Gastroesophageal sphincter (tissue), 4 donors: ENCODE results near the gene RAP1GAP. TPM values are rescaled to one million over a fixed set of nuclear protein-coding genes. Genes with fewer than 3 reads are reported as not detected.

Experiments
- ATAC-seq: fragments of 150-250 bp; one replicate; pipeline ENCODE4 v1.9.1; 2016; ENCODE audit warnings: mild to moderate bottlenecking, moderate library complexity
- H3K27ac ChIP-seq, 4 donors: fragments of 200-600 bp; sonication (generic) in 3 of 4; 1 replicate in 3 of 4; 2 replicates in 1 of 4; pipeline ENCODE4 v1.5.1; 2016 to 2019
- H3K27me3 ChIP-seq: fragments of 200-600 bp; sonication (generic); one replicate; pipeline ENCODE4 v1.5.1; 2019
- H3K36me3 ChIP-seq, 2 donors: fragments of 200-600 bp; sonication (generic); one replicate each; pipeline ENCODE4 v1.5.1; 2019; ENCODE audit warnings: control low read depth in 1 of 2
- H3K4me1 ChIP-seq, 3 donors: fragments of 200-600 bp; sonication (generic); 1 replicate in 2 of 3; 2 replicates in 1 of 3; pipeline ENCODE4 v1.5.1; 2016 to 2019; ENCODE audit warnings: control low read depth in 2 of 3
- H3K4me3 ChIP-seq, 2 donors: fragments of 200-600 bp; sonication (generic); one replicate each; pipeline ENCODE4 v1.5.1; 2019; ENCODE audit warnings: mild to moderate bottlenecking in 1 of 2, moderate library complexity in 1 of 2
- H3K9me3 ChIP-seq, 3 donors: fragments of 200-600 bp; sonication (generic); one replicate each; pipeline ENCODE4 v1.5.1; 2017 to 2019; ENCODE audit warnings: control low read depth in 2 of 3
- CTCF ChIP-seq, 4 experiments: fragments of 200-600 bp in 2 of 4; fragments of 450-650 bp in 2 of 4; sonication (generic) in 1 of 4; IDR thresholded peaks; one replicate each; pipeline ENCODE4 v1.5.1; 2017 to 2019; ENCODE audit warnings: antibody characterized with exemption in 4 of 4, mild to moderate bottlenecking in 2 of 4, moderate library complexity in 2 of 4
- EP300 ChIP-seq: sonication (generic); formaldehyde crosslinking; IDR thresholded peaks from one replicate; pipeline ENCODE4 v1.6.1; 2017; ENCODE audit warnings: antibody characterized with exemption, mild to moderate bottlenecking
- POLR2A ChIP-seq, 2 donors: fragments of 450-650 bp; IDR thresholded peaks; one replicate each; pipeline ENCODE4 v1.6.1; 2017; ENCODE audit warnings: antibody characterized with exemption in 2 of 2, mild to moderate bottlenecking in 2 of 2, moderate library complexity in 1 of 2
- POLR2AphosphoS5 ChIP-seq: sonication (generic); formaldehyde crosslinking; IDR thresholded peaks from one replicate; pipeline ENCODE4 v1.6.1; 2017; ENCODE audit warnings: antibody characterized with exemption
- WGBS, 2 donors: methylation state at CpG; one replicate each; pipeline ENCODE4 v1.1.5; 2018; ENCODE audit warnings: low coverage in 1 of 2; 5-methylcytosine and 5-hydroxymethylcytosine counted together
- total RNA-seq, 4 donors: library from RNA; depleted of rRNA; stranded (reverse); fragments of >200 nt; gene quantifications; one replicate each; pipeline ENCODE4 v1.1.0, GENCODE V29; 2016

The RAP1GAP gene
- total RNA-seq, 4 donors from 2014 or later, result 0.12 to 2.3 TPM; not detected in 2

GRCh38 chr1:21624571-21625389 is 44.4 kb downstream of the RAP1GAP start:
- no peak for ATAC-seq
- Histone ChIP-seq H3K27ac (no peak overlapping the region), H3K9me3 (no peaks in the 10 kb centered on the region), H3K4me3 (no peak overlapping the region), H3K27me3 (peaks cover 56% of the 10 kb centered on the region), H3K36me3 (no peaks in the 10 kb centered on the region), H3K4me1 (peaks cover 0 to 8% (median 0%) of the 10 kb centered on the region in 3 donors)
- TF ChIP-seq POLR2AphosphoS5, result no peak
- 80 to 81% methylated on average over 2 to 3 of the region's 11 CpGs for WGBS, 2 donors

GRCh38 chr1:21623410-21623961 is 45.7 kb downstream of the RAP1GAP start:
- H3K36me3 ChIP-seq, result no peaks in the 10 kb centered on the region
- no peak for ATAC-seq
- TF ChIP-seq POLR2A (IDR thresholded peaks at IDR 0.05) (no peak), EP300 (no peak), POLR2AphosphoS5 (no peak), CTCF (IDR thresholded peaks at IDR 0.05) (no peak)
- peaks cover 0 to 8% (median 0%) of the 10 kb centered on the region in 3 donors for H3K4me1 ChIP-seq
- no CpG with 5 or more reads among the region's 10 CpGs for WGBS, 2 donors
- H3K4me3 ChIP-seq, result no peak overlapping the region
- H3K27me3 ChIP-seq, result peaks cover 43% of the 10 kb centered on the region
- H3K27ac ChIP-seq, result no peak overlapping the region
- H3K9me3 ChIP-seq, result no peaks in the 10 kb centered on the region

- H3K27ac ChIP-seq, result no peak overlapping the region
- peaks cover 0 to 8% (median 0%) of the 10 kb centered on the region in 3 donors for H3K4me1 ChIP-seq
- TF ChIP-seq POLR2A (IDR thresholded peaks at IDR 0.05) (no peak), EP300 (no peak), CTCF (IDR thresholded peaks at IDR 0.05) (no peak)
- 29% methylated on average over 2 of the region's 62 CpGs; no CpG with 5 or more reads in 1 of the 2 donors for WGBS, 2 donors
- no peaks in the 10 kb centered on the region for H3K36me3 ChIP-seq
- peak; percentile 45 for ATAC-seq
- peak overlapping the region in 1 of 2 donors; percentile 38 for H3K4me3 ChIP-seq
- H3K9me3 ChIP-seq, result no peaks in the 10 kb centered on the region
- peaks cover 38% of the 10 kb centered on the region for H3K27me3 ChIP-seq
These were observed 46.5 kb downstream of the RAP1GAP start for GRCh38 chr1:21622466-21623315.

- peaks cover 35% of the 10 kb centered on the region for H3K27me3 ChIP-seq
- TF ChIP-seq CTCF (IDR thresholded peaks at IDR 0.05) (no peak), EP300 (no peak), POLR2AphosphoS5 (no peak), POLR2A (IDR thresholded peaks at IDR 0.05) (no peak)
- no peak for ATAC-seq
These were observed 47.3 kb downstream of the RAP1GAP start for GRCh38 chr1:21621761-21622436.

GRCh38 chr1:21621051-21621450 is 48.1 kb downstream of the RAP1GAP start:
- Histone ChIP-seq H3K4me3 (no peak overlapping the region), H3K9me3 (no peaks in the 10 kb centered on the region), H3K4me1 (peaks cover 0 to 8% (median 0%) of the 10 kb centered on the region in 3 donors), H3K36me3 (no peaks in the 10 kb centered on the region), H3K27me3 (peaks cover 31% of the 10 kb centered on the region), H3K27ac (no peak overlapping the region)
- TF ChIP-seq EP300 (no peak), POLR2AphosphoS5 (no peak), CTCF (IDR thresholded peaks at IDR 0.05) (no peak), POLR2A (IDR thresholded peaks at IDR 0.05) (no peak)
- 65 to 78% methylated on average over 1 to 3 of the region's 7 CpGs for WGBS, 2 donors
- ATAC-seq, result no peak

More at GRCh38 chr1:21621761-21622436, 47.3 kb downstream of the RAP1GAP start:
- no peaks in the 10 kb centered on the region for H3K36me3 ChIP-seq
- no peaks in the 10 kb centered on the region for H3K9me3 ChIP-seq
- WGBS, 2 donors, result 100% methylated on average over 1 of the region's 39 CpGs; no CpG with 5 or more reads in 1 of the 2 donors
- peak overlapping the region in 1 of 2 donors; percentile 38 for H3K4me3 ChIP-seq
- peaks cover 0 to 8% (median 0%) of the 10 kb centered on the region in 3 donors for H3K4me1 ChIP-seq
- H3K27ac ChIP-seq, result no peak overlapping the region
